Neuronal stem cell (in vitro differentiated cells): ENCODE results near the gene ESRP2.

ENCODE experiments used
- DNase-seq: peaks from one replicate; pipeline ENCODE4 v3.0.0-alpha.2; 2013; ENCODE audit warnings: low spot score
- H2AFZ ChIP-seq: one replicate; pipeline ENCODE4 v1.6.1; 2013; ENCODE audit warnings: mild to moderate bottlenecking, low read length, inconsistent platforms
- H2AK5ac ChIP-seq: 2 replicates; pipeline ENCODE4 v1.6.1; 2013; ENCODE audit warnings: low read depth, mild to moderate bottlenecking, inconsistent platforms, low read length, moderate library complexity, mixed read lengths
- H2BK120ac ChIP-seq: 2 replicates; pipeline ENCODE4 v1.6.1; 2013; ENCODE audit warnings: low read depth, mild to moderate bottlenecking, inconsistent platforms, low read length, moderate library complexity, mixed read lengths
- H2BK12ac ChIP-seq: one replicate; pipeline ENCODE4 v1.6.1; 2013; ENCODE audit warnings: low read length, inconsistent platforms
- H2BK15ac ChIP-seq: 2 replicates; pipeline ENCODE4 v1.6.1; 2013; ENCODE audit warnings: mild to moderate bottlenecking, low read length, inconsistent platforms, mixed read lengths
- H2BK5ac ChIP-seq: one replicate; pipeline ENCODE4 v1.6.1; 2013; ENCODE audit warnings: inconsistent platforms, mild to moderate bottlenecking, low read length, moderate library complexity
- H3K14ac ChIP-seq: one replicate; pipeline ENCODE4 v1.6.1; 2013; ENCODE audit warnings: low read length, inconsistent platforms
- H3K18ac ChIP-seq: 2 replicates; pipeline ENCODE4 v1.6.1; 2013; ENCODE audit warnings: low read length, inconsistent platforms
- H3K23ac ChIP-seq: 2 replicates; pipeline ENCODE4 v1.6.1; 2013; ENCODE audit warnings: low read depth, mild to moderate bottlenecking, mixed read lengths, low read length, inconsistent platforms; ENCODE audit not compliant: poor library complexity
- H3K27ac ChIP-seq: replicated peaks from 3 replicates; pipeline ENCODE4 v1.5.1; 2013; ENCODE audit warnings: low read length, inconsistent platforms
- H3K27me3 ChIP-seq, 3 experiments: 2 replicates each; pipeline ENCODE4 v1.6.1; 2013; ENCODE audit warnings: low read length in 3 of 3, mild to moderate bottlenecking in 2 of 3, inconsistent platforms in 1 of 3, low read depth in 1 of 3, mixed read lengths in 1 of 3, moderate library complexity in 1 of 3; ENCODE audit not compliant: control insufficient read depth in 3 of 3, insufficient read depth in 3 of 3
- H3K36me3 ChIP-seq, 2 donors: replicated peaks in 1 of 2; 2 replicates each; pipeline ENCODE4 v1.6.1; 2013; ENCODE audit warnings: low read length in 2 of 2; ENCODE audit not compliant: control insufficient read depth in 2 of 2, insufficient read depth in 2 of 2
- H3K4ac ChIP-seq: 2 replicates; pipeline ENCODE4 v1.6.1; 2013; ENCODE audit warnings: inconsistent platforms, mild to moderate bottlenecking, low read length, moderate library complexity
- H3K4me1 ChIP-seq, 2 donors: 1 replicate in 1 of 2; 2 replicates in 1 of 2; pipeline ENCODE4 v1.6.1; 2013; ENCODE audit warnings: low read length in 2 of 2, low read depth in 1 of 2; ENCODE audit not compliant: control insufficient read depth in 2 of 2, insufficient read depth in 1 of 2
- H3K4me2 ChIP-seq: one replicate; pipeline ENCODE4 v1.6.1; 2013; ENCODE audit warnings: mild to moderate bottlenecking, low read length, inconsistent platforms; ENCODE audit not compliant: insufficient read depth, poor library complexity, severe bottlenecking
- H3K4me3 ChIP-seq, 2 donors: 2 replicates each; pipeline ENCODE4 v1.5.1; 2013; ENCODE audit warnings: low read length in 2 of 2, mild to moderate bottlenecking in 2 of 2, inconsistent platforms in 1 of 2, moderate library complexity in 1 of 2
- H3K79me1 ChIP-seq: one replicate; pipeline ENCODE4 v1.6.1; 2013; ENCODE audit warnings: low read depth, mild to moderate bottlenecking, inconsistent platforms, low read length, moderate library complexity
- H3K9ac ChIP-seq: one replicate; pipeline ENCODE4 v1.6.1; 2013; ENCODE audit warnings: mild to moderate bottlenecking, low read depth, low read length, inconsistent platforms; ENCODE audit not compliant: poor library complexity
- H3K9me3 ChIP-seq, 2 donors: replicated peaks in 1 of 2; 2 replicates each; pipeline versions ENCODE3 to v1.6.1; 2013; ENCODE audit warnings: low read length in 2 of 2, mild to moderate bottlenecking in 2 of 2, inconsistent platforms in 1 of 2, low read depth in 1 of 2, mixed read lengths in 1 of 2, moderate library complexity in 1 of 2; ENCODE audit not compliant: control insufficient read depth in 2 of 2, insufficient read depth in 1 of 2
- H4K8ac ChIP-seq: one replicate; pipeline ENCODE4 v1.6.1; 2013; ENCODE audit warnings: low read depth, mild to moderate bottlenecking, inconsistent platforms, low read length, moderate library complexity
- H4K91ac ChIP-seq: one replicate; pipeline ENCODE4 v1.6.1; 2013; ENCODE audit warnings: low read length, low read depth, mild to moderate bottlenecking, inconsistent platforms; ENCODE audit not compliant: poor library complexity
- WGBS, 2 donors: extraction: QIAGEN DNeasy Blood & Tissue Kit; methylation state at CpG; one replicate each; pipeline ENCODE4 v1.1.7; 2013; ENCODE audit warnings: missing lambda C conversion rate in 2 of 2, mixed read lengths in 1 of 2; ENCODE audit not compliant: insufficient read length in 2 of 2, insufficient replicate concordance in 1 of 2; ENCODE audit errors: extremely low coverage in 2 of 2; 5-methylcytosine and 5-hydroxymethylcytosine counted together

ESRP2 gene

DNA sequence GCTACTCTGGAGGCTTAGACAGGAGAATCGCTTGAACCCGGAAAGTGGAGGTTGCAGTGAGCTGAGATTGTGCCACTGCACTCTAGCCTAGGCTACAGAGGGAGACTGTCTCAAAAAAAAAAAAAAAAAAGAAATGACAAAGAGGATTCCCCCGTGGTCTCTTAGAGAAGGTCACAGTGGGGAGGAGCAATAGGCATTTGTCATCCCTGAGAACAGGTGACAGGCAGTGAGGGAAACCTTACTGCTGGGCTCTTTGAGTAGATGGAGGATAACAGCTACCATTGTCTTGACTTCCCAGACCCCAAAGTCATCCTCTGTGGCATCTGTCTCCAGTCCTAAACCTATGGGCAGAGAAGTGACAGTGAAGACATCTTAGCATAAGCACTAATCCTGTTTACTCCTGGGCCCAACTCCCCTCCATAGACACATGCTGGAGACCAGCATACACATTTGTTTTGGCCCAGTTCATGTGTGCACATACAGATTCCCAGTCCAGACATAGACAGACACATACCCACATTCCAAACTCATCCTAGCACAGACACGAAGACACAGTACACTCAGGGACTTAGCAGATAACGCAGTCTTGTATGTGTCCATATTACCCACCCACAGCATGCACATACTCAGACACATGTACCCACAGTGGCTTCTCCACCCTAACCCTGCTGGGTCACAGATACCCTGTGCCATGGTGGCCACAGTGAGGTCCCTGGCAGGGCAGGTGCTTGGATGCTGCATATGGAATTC lies 2.7 kb downstream of the ESRP2 start:
- DNase-seq, result no peak
- H4K91ac ChIP-seq, result no peak overlapping the region
- WGBS, 2 donors, result no CpG with 5 or more reads among the region's 5 CpGs
- H2BK120ac ChIP-seq, result no peak overlapping the region
- H3K36me3 ChIP-seq, result peaks cover 2 to 33% of the 10 kb centered on the region in 2 donors
- H4K8ac ChIP-seq, result no peak overlapping the region
- no peak overlapping the region for H2BK12ac ChIP-seq
- no peak overlapping the region for H3K14ac ChIP-seq
- H3K9ac ChIP-seq, result peak overlapping the region; percentile 36
- H3K4me1 ChIP-seq, result peaks cover 9 to 18% of the 10 kb centered on the region in 2 donors
- H3K27me3 ChIP-seq, result peaks cover 0 to 37% (median 14%) of the 10 kb centered on the region in 3 experiments
- H3K23ac ChIP-seq, result no peak overlapping the region
- no peak overlapping the region for H2BK5ac ChIP-seq
- H2AK5ac ChIP-seq, result no peak overlapping the region
- H3K18ac ChIP-seq, result no peak overlapping the region
- H3K4ac ChIP-seq, result no peak overlapping the region
- no peak overlapping the region for H2BK15ac ChIP-seq
- H3K4me2 ChIP-seq, result no peak overlapping the region
- peaks cover 2% of the 10 kb centered on the region for H3K79me1 ChIP-seq
- no peak overlapping the region for H3K4me3 ChIP-seq
- no peak overlapping the region for H3K27ac ChIP-seq
- H2AFZ ChIP-seq, result no peak overlapping the region
- H3K9me3 ChIP-seq, result peaks cover 0 to 16% of the 10 kb centered on the region in 2 donors

DNA sequence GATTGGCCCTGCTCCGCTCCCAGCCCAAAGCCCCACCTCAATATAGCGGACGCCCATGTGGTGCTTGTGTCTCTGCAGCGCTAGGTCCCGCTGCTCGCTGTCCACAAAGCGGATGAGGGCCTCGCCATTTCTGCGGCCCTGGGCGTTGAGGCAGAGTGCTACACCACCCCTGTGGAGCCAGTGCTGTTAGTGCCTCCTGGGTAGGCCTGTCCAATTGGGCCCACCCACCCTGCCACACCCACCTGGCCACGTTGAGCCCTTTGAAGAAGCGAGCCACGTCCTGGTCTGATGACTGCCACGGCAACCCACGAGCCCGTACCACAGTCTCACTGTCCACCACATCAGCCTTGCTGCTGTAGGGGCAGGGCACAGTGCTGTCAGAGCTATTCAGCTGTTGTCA lies 3.6 kb downstream of the ESRP2 start:
- Histone ChIP-seq H3K9ac (peak overlapping the region; percentile 65), H3K9me3 (peaks cover 0 to 8% of the 10 kb centered on the region in 2 donors), H2BK15ac (no peak overlapping the region), H3K36me3 (peaks cover 2 to 41% of the 10 kb centered on the region in 2 donors), H3K27ac (no peak overlapping the region), H2AFZ (no peak overlapping the region), H3K4me3 (no peak overlapping the region), H3K18ac (no peak overlapping the region), H3K4me2 (no peak overlapping the region), H2AK5ac (peak overlapping the region; percentile 17), H3K14ac (no peak overlapping the region), H4K91ac (no peak overlapping the region), H3K27me3 (peaks cover 0 to 37% (median 14%) of the 10 kb centered on the region in 3 experiments), H3K23ac (no peak overlapping the region), H2BK120ac (no peak overlapping the region), H3K4me1 (peaks cover 5 to 16% of the 10 kb centered on the region in 2 donors), H3K4ac (no peak overlapping the region), H4K8ac (no peak overlapping the region), H3K79me1 (peaks cover 2% of the 10 kb centered on the region), H2BK5ac (no peak overlapping the region), H2BK12ac (no peak overlapping the region)
- DNase-seq, result no peak
- no CpG with 5 or more reads among the region's 16 CpGs for WGBS, 2 donors

DNA sequence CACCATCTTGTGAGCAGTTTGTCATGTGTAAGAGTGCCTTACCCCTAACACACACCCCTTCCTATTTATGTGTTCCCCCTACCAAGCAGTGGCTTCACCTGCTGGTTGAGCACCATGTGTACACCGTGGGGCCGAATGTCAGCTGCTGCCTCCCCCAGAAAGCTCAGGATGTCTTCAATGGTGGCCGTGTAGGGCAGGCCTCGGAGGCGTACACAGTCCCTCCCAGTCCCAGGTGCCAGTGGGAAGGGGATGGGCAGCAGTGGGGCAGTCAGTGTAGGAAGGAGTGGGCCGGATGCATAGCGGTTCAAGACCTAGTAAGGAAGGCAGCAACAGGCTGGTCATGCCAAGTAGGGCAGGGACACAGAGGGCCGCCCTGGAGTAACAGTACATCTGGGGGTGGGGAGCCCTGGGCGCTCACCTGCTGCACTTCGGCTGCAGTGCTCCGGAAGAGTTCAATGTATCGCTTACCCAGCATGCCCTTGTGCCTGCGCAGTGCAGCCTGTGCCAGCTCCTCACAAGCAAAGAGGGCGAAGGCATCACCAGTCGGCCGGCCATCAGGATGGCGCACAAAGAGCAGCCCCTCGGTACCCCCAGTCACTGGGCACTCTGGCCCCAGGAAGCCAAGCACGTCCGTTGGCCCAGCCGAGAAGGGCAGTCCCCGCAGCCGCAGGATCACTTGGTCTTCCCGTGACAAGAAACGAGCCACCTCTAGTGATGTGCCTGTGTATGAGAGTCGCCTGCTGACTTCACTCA lies 4.4 kb downstream of the ESRP2 start:
- WGBS, 2 donors, result no CpG with 5 or more reads among the region's 26 CpGs
- H3K27ac ChIP-seq, result no peak overlapping the region

DNA sequence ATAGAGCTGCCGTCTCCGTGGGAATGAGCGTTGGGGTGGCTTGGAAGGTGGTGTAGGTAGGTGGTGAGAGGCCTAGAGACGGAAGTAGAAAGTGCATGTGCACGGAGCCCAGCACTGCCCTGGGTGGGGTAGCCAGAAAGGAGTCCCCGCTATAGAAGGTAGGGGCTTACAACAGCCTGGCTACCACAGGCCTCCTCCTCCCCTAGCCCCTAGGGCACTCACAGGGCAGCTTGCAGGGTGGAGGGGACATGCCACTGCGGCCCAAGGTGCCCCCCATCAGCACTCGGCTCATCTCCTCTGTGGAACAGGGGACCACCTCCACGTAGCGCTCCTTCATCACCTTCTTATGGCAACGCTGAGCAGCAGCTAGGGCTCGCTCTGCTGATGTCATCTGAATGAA lies 5.0 kb downstream of the ESRP2 start:
- H2BK15ac ChIP-seq, result no peak overlapping the region
- no peak overlapping the region for H4K8ac ChIP-seq
- H3K27ac ChIP-seq, result no peak overlapping the region
- no peak overlapping the region for H3K23ac ChIP-seq
- H3K27me3 ChIP-seq, result peaks cover 0 to 26% (median 9%) of the 10 kb centered on the region in 3 experiments
- peaks cover 2% of the 10 kb centered on the region for H3K79me1 ChIP-seq
- H4K91ac ChIP-seq, result no peak overlapping the region
- H3K4me3 ChIP-seq, result no peak overlapping the region
- H3K4ac ChIP-seq, result no peak overlapping the region
- H2AFZ ChIP-seq, result no peak overlapping the region
- no peak overlapping the region for H2BK12ac ChIP-seq
- no peak overlapping the region for H3K18ac ChIP-seq
- DNase-seq, result no peak
- H3K4me1 ChIP-seq, result peaks cover 0 to 7% of the 10 kb centered on the region in 2 donors
- H2AK5ac ChIP-seq, result no peak overlapping the region
- H2BK5ac ChIP-seq, result peak overlapping the region; percentile 67
- H3K14ac ChIP-seq, result no peak overlapping the region
- peaks cover 0 to 6% of the 10 kb centered on the region in 2 donors for H3K9me3 ChIP-seq
- no peak overlapping the region for H3K9ac ChIP-seq
- WGBS, 2 donors, result no CpG with 5 or more reads among the region's 12 CpGs
- no peak overlapping the region for H2BK120ac ChIP-seq
- H3K4me2 ChIP-seq, result no peak overlapping the region
- peaks cover 8 to 54% of the 10 kb centered on the region in 2 donors for H3K36me3 ChIP-seq

More for the DNA sequence above, 4.4 kb downstream of the ESRP2 start:
- Histone ChIP-seq H3K4me3 (no peak overlapping the region), H3K9me3 (peaks cover 0 to 6% of the 10 kb centered on the region in 2 donors), H3K4me1 (peaks cover 0 to 12% of the 10 kb centered on the region in 2 donors), H3K4me2 (no peak overlapping the region), H3K9ac (no peak overlapping the region), H3K18ac (no peak overlapping the region), H3K36me3 (peaks cover 6 to 48% of the 10 kb centered on the region in 2 donors), H2BK15ac (no peak overlapping the region), H4K8ac (no peak overlapping the region), H3K23ac (peak overlapping the region; percentile 71), H3K4ac (no peak overlapping the region), H2AFZ (no peak overlapping the region), H2AK5ac (no peak overlapping the region), H2BK12ac (no peak overlapping the region), H2BK5ac (peak overlapping the region; percentile 67), H3K27me3 (peaks cover 0 to 32% (median 14%) of the 10 kb centered on the region in 3 experiments), H4K91ac (no peak overlapping the region), H3K79me1 (peaks cover 2% of the 10 kb centered on the region), H3K14ac (no peak overlapping the region), H2BK120ac (no peak overlapping the region)
- no peak for DNase-seq
